ENCODE data around the gene TAF4. TPM values are rescaled to one million over a fixed set of nuclear protein-coding genes. Genes with fewer than 3 reads are reported as not detected.

Gene TAF4
- total RNA-seq, 1 donor from 2014 or later = 22.2 TPM

GRCh38 chr20:61954276-61955021 is 111.2 kb downstream of the TAF4 start:
- peaks cover 10% of the 10 kb centered on the region for H3K27me3 Mint-ChIP-seq
- H3K4me1 Mint-ChIP-seq (ENCODE audit: unreplicated experiment) = peaks cover 4% of the 10 kb centered on the region
- peak; percentile 66 for DNase-seq (ENCODE audit: extremely low spot score, unreplicated experiment)
- H3K27ac Mint-ChIP-seq = no peak overlapping the region
- H3K4me3 Mint-ChIP-seq = no peak overlapping the region
- TF ChIP-seq CTCF (conservative IDR thresholded peaks at IDR 0.05) = no peak
- no peaks in the 10 kb centered on the region for H3K36me3 Mint-ChIP-seq
- no peaks in the 10 kb centered on the region for H3K9me3 Mint-ChIP-seq

GRCh38 chr20:61953037-61954021 is 112.4 kb downstream of the TAF4 start:
- no peak overlapping the region for H3K4me3 Mint-ChIP-seq
- peak; percentile 60 for DNase-seq (ENCODE audit: extremely low spot score, unreplicated experiment)

GRCh38 chr20:61951695-61952533 is 113.8 kb downstream of the TAF4 start:
- no peak overlapping the region for H3K27ac Mint-ChIP-seq

More at GRCh38 chr20:61953037-61954021, 112.4 kb downstream of the TAF4 start:
- Mint-ChIP-seq H3K36me3 (no peaks in the 10 kb centered on the region), H3K4me1 (ENCODE audit: unreplicated experiment) (peaks cover 4% of the 10 kb centered on the region), H3K27ac (no peak overlapping the region), H3K9me3 (no peaks in the 10 kb centered on the region), H3K27me3 (peaks cover 10% of the 10 kb centered on the region)
- no peak for TF ChIP-seq CTCF (conservative IDR thresholded peaks at IDR 0.05)

GRCh38 chr20:61950641-61951071 is 115.0 kb downstream of the TAF4 start:
- Mint-ChIP-seq H3K4me1 (ENCODE audit: unreplicated experiment) (no peaks in the 10 kb centered on the region), H3K36me3 (no peaks in the 10 kb centered on the region), H3K9me3 (no peaks in the 10 kb centered on the region), H3K27me3 (peaks cover 7% of the 10 kb centered on the region), H3K27ac (no peak overlapping the region), H3K4me3 (no peak overlapping the region)
- no peak for TF ChIP-seq CTCF (conservative IDR thresholded peaks at IDR 0.05)
- DNase-seq (ENCODE audit: extremely low spot score, unreplicated experiment) = no peak

More at GRCh38 chr20:61951695-61952533, 113.8 kb downstream of the TAF4 start:
- DNase-seq (ENCODE audit: extremely low spot score, unreplicated experiment) = peak; percentile 82
- no peaks in the 10 kb centered on the region for H3K36me3 Mint-ChIP-seq
- no peak for TF ChIP-seq CTCF (conservative IDR thresholded peaks at IDR 0.05)
- peaks cover 10% of the 10 kb centered on the region for H3K27me3 Mint-ChIP-seq
- no peaks in the 10 kb centered on the region for H3K9me3 Mint-ChIP-seq
- H3K4me1 Mint-ChIP-seq (ENCODE audit: unreplicated experiment) = peaks cover 2% of the 10 kb centered on the region
- no peak overlapping the region for H3K4me3 Mint-ChIP-seq
